NB4 (cell line): Measurements from ENCODE around the gene WDR55.
"Not testable (repeated sequence)": the region's sequence is repeated elsewhere in the genome, so short reads cannot be mapped to it uniquely, and the experiment has no call there.

ENCODE experiments used
- CTCF ChIP-seq: IDR thresholded peaks from one replicate; pipeline ENCODE4 v1.5.1; 2012; ENCODE audit warnings: low read depth, low read length
- MAX ChIP-seq: IDR thresholded peaks from 2 replicates; pipeline ENCODE4 v1.6.1; 2011; ENCODE audit warnings: low read depth, low read length

- not testable (repeated sequence) for TF ChIP-seq MAX, CTCF
Observed at GRCh38 chr5:140623061-140623460, 41.6 kb upstream of the WDR55 start.
